Ascending aorta (tissue), 2 donors: ENCODE measurements around the gene EDN2. TPM values are rescaled to one million over a fixed set of nuclear protein-coding genes. Genes with fewer than 3 reads are reported as not detected.
A peak's percentile ranks its signal among the peaks of the same experiment; 100 is the strongest.

Source experiments
- DNase-seq, 2 donors: peaks; one replicate each; pipeline ENCODE4 v3.0.0-alpha.2; 2019; ENCODE audit warnings: low spot score in 2 of 2
- H3K27ac ChIP-seq, 2 donors: fragments of 200-600 bp; sonication (generic); one replicate each; pipeline ENCODE4 v1.5.1; 2016 to 2017; ENCODE audit warnings: mild to moderate bottlenecking in 1 of 2
- H3K27me3 ChIP-seq: fragments of 200-600 bp; sonication (generic); one replicate; pipeline ENCODE4 v1.5.1; 2017
- H3K36me3 ChIP-seq, 2 donors: fragments of 200-600 bp; sonication (generic); one replicate each; pipeline ENCODE4 v1.5.1; 2016
- H3K4me1 ChIP-seq, 2 donors: fragments of 200-600 bp; sonication (generic); one replicate each; pipeline ENCODE4 v1.5.1; 2016 to 2017; ENCODE audit warnings: mild to moderate bottlenecking in 1 of 2
- H3K4me3 ChIP-seq, 2 donors: fragments of 200-600 bp; sonication (generic); one replicate each; pipeline ENCODE4 v1.5.1; 2016 to 2017; ENCODE audit warnings: mild to moderate bottlenecking in 1 of 2
- H3K9me3 ChIP-seq, 2 donors: fragments of 200-600 bp; sonication (generic); one replicate each; pipeline ENCODE4 v1.5.1; 2016
- intact Hi-C: fragments of 100-400 bp; cut with DNase I; formaldehyde crosslinking; loops from one replicate; pipeline ENCODE4 v1.15.1; 2023
- total RNA-seq: library from RNA; depleted of rRNA; stranded (reverse); fragments of >200 nt; gene quantifications from one replicate; pipeline ENCODE4 v1.1.0, GENCODE V29; 2016
- TF ChIP-seq, protein P1 (sequence below), 3 experiments: fragments of 200-600 bp in 2 of 3; fragments of 450-650 bp in 1 of 3; sonication (generic) in 2 of 3; IDR thresholded peaks; one replicate each; pipeline ENCODE4 v1.5.1; 2016 to 2019; ENCODE audit warnings: antibody characterized with exemption in 3 of 3, mild to moderate bottlenecking in 1 of 3, moderate library complexity in 1 of 3

The EDN2 gene
- total RNA-seq, 1 donor from 2014 or later, result not detected

DNA sequence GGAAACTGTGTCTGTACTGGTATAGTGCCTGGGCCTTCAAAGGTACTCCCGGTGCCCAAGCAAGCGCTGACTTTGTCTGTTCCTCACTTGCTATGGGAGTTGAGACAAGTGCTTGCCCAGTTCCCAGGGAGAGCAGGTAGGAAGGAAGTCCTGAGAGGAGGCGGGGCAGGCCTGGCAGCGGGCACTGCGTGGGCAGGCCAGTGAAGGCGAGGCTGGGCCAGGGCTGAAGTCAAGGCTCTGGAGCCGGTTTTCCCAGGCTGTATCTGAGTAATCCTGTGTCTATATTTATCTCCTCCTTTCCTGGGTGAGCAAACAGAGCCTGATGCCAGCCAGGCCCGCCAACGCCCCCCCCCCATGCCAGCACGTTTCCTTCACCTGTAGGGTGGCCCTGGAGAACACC lies 15.9 kb upstream of the EDN2 start:
- intact Hi-C loops, result loop anchor here (5.0 kb wide), 1 partner anchor 118 kb away; no protein-coding TSS in a partner anchor
- Histone ChIP-seq H3K4me1 (peaks cover 25 to 50% of the 10 kb centered on the region in 2 donors), H3K27ac (peak overlapping the region; percentile 93 to 97), H3K4me3 (peak overlapping the region in 1 of 2 donors; percentile 9), H3K36me3 (no peaks in the 10 kb centered on the region), H3K9me3 (no peaks in the 10 kb centered on the region), H3K27me3 (no peaks in the 10 kb centered on the region)
- TF ChIP-seq, protein P1, sequence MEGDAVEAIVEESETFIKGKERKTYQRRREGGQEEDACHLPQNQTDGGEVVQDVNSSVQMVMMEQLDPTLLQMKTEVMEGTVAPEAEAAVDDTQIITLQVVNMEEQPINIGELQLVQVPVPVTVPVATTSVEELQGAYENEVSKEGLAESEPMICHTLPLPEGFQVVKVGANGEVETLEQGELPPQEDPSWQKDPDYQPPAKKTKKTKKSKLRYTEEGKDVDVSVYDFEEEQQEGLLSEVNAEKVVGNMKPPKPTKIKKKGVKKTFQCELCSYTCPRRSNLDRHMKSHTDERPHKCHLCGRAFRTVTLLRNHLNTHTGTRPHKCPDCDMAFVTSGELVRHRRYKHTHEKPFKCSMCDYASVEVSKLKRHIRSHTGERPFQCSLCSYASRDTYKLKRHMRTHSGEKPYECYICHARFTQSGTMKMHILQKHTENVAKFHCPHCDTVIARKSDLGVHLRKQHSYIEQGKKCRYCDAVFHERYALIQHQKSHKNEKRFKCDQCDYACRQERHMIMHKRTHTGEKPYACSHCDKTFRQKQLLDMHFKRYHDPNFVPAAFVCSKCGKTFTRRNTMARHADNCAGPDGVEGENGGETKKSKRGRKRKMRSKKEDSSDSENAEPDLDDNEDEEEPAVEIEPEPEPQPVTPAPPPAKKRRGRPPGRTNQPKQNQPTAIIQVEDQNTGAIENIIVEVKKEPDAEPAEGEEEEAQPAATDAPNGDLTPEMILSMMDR (IDR thresholded peaks at IDR 0.05), result no peak
- DNase-seq, result peak; percentile 68 to 92

DNA sequence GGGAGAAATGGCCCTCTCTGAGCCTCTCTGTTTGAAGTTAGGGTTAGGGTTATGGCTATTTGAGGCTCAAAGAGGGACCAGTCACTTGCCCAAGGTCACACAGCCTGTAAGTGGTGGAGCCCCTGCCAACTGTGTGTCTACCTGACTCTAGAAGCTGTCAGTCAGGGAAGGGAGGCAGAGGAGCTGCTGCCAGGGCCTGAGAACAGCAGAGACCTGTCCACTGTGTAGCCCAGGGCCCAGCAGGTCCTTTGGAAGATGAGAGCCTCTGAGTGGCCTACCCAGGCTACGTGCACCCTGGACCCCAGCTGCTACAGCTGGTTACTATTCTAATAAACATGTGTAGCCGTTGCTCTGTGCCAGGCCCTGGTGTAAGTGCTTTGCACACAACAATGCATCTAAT lies 15.1 kb upstream of the EDN2 start:
- Histone ChIP-seq H3K9me3 (no peaks in the 10 kb centered on the region), H3K27ac (peak overlapping the region; percentile 93 to 97), H3K4me3 (no peak overlapping the region), H3K4me1 (peaks cover 27 to 55% of the 10 kb centered on the region in 2 donors), H3K36me3 (no peaks in the 10 kb centered on the region), H3K27me3 (no peaks in the 10 kb centered on the region)
- TF ChIP-seq, protein P1 (IDR thresholded peaks at IDR 0.05), result no peak
- intact Hi-C loops, result loop anchor here (5.0 to 10.0 kb wide), 6 partner anchors 82 to 1455 kb away; partner anchors contain the start of genes FOXO6, NFYC and SLC2A1
- no peak for DNase-seq

DNA sequence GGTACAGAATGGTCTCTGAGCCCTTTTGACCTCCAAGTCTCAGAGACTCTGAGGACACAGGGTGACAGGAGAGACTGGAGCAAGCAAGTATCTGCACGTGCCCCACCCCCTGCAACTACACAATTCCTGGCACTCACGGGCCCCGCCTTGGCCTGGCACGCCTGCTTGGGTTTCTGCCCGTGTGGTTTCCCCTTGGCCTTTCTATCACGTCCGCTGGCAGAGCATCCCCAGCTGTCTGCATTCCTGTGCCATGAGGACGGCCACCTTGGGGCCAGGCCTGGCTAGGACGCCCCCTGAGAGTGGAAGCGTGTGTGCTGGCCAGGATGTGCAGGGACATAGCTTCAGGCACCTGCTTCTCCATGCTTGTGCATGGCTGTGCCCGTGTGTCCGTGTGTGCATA lies 14.3 kb upstream of the EDN2 start:
- Histone ChIP-seq H3K27ac (peak overlapping the region; percentile 93 to 97), H3K9me3 (no peaks in the 10 kb centered on the region), H3K36me3 (no peaks in the 10 kb centered on the region), H3K4me3 (no peak overlapping the region), H3K27me3 (no peaks in the 10 kb centered on the region), H3K4me1 (peaks cover 27 to 55% of the 10 kb centered on the region in 2 donors)
- intact Hi-C loops, result loop anchor here (5.0 to 10.0 kb wide), 6 partner anchors 82 to 1456 kb away; partner anchors contain the start of genes FOXO6, NFYC and SLC2A1
- TF ChIP-seq, protein P1 (IDR thresholded peaks at IDR 0.05), result no peak
- peak in 1 of 2 donors; percentile 87 for DNase-seq

DNA sequence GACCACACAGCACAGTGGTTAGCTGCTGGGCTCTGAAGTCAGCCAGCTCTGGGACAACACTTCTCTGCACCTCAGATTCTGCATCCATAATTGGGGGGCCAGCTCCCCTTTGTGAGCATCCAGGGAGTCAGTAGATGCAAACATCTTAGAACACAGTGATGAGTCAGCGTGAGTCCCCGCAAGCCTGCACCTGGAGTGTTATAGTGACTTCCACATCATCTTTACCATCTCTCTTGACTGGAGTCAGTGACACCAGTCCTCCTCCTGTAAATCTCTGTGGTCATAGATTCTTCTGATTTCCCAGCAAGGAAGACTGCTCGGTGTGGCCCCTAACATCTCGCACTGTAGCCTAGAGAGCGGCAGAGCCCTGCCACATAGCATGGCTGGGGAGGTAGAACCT lies 13.9 kb upstream of the EDN2 start:
- intact Hi-C loops, result loop anchor here (5.0 to 10.0 kb wide), 6 partner anchors 81 to 1456 kb away; partner anchors contain the start of genes FOXO6, NFYC and SLC2A1
- Histone ChIP-seq H3K4me3 (no peak overlapping the region), H3K27ac (peak overlapping the region; percentile 93 to 97), H3K36me3 (no peaks in the 10 kb centered on the region), H3K9me3 (no peaks in the 10 kb centered on the region), H3K4me1 (peaks cover 27 to 58% of the 10 kb centered on the region in 2 donors), H3K27me3 (no peaks in the 10 kb centered on the region)
- DNase-seq, result no peak
- TF ChIP-seq, protein P1 (IDR thresholded peaks at IDR 0.05), result no peak

DNA sequence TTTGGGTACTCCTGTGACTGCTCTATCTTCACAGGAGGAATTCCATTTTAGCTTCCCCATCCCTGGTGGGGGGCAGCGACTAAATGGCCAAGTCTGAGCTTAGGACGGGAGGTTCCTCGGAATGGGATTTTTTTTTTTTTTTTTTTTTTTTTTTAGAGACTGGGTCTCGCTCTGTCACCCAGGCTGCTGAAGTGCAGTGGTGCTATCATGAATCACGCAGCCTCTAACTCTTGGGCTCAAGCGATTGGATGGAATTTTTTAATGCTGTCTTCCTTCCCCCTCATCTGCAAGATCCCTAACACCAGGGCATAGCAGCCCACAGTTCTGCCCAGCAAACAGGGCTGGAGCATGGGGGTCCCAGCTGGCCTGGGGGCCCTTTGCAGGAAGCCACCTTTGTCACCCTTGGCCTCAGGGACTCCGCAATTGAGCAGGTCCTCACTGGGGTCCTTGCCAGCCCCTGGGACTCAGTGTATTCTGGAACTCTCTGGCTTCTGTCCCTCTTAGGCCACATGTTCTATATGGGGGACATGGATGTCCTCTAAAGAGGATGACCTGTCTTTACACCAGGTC lies 13.1 kb upstream of the EDN2 start:
- Histone ChIP-seq H3K27ac (peak overlapping the region; percentile 93 to 97), H3K36me3 (no peaks in the 10 kb centered on the region), H3K4me3 (no peak overlapping the region), H3K4me1 (peaks cover 27 to 60% of the 10 kb centered on the region in 2 donors), H3K27me3 (no peaks in the 10 kb centered on the region), H3K9me3 (no peaks in the 10 kb centered on the region)
- no peak for DNase-seq
- intact Hi-C loops, result loop anchor here (5.0 to 10.0 kb wide), 6 partner anchors 80 to 1457 kb away; partner anchors contain the start of genes FOXO6, NFYC and SLC2A1
- TF ChIP-seq, protein P1 (IDR thresholded peaks at IDR 0.05), result no peak
